IMR-90 (cell line): Measurements from ENCODE around the gene SPRED3. TPM values are rescaled to one million over a fixed set of nuclear protein-coding genes. Genes with fewer than 3 reads are reported as not detected.
A peak's percentile ranks its signal among the peaks of the same experiment; 100 is the strongest.

ENCODE experiments used
- ATAC-seq: fragments of 200-7000 bp; cut with Tn5 transposase; 2 replicates; pipeline ENCODE4 v1.9.1; 2020; ENCODE audit warnings: low read depth, mild to moderate bottlenecking, moderate library complexity
- BruUV-seq: library from RNA; stranded (reverse); fragments of 400-500 nt; replicated peaks from 2 replicates; lab custom pipeline; 2021; lab: Mats Ljungman, UMichigan
- CTCF ChIA-PET: fragments of 300-600 bp; formaldehyde crosslinking; extraction: SDS; loops from one replicate; lab custom pipeline; 2021; ENCODE audit warnings: antibody characterized with exemption; lab: Yijun Ruan, JAX
- POLR2A ChIA-PET: fragments of 300-600 bp; sonication (Branson Sonifier 250); formaldehyde crosslinking; loops from one replicate; lab custom pipeline; 2022; ENCODE audit warnings: antibody characterized with exemption; ENCODE audit not compliant: unreplicated experiment; lab: Charles Lee
- DNase-seq: peaks from one replicate; pipeline ENCODE4 v3.0.0; 2013
- H2AFZ ChIP-seq: replicated peaks from 2 replicates; pipeline ENCODE3; 2013; ENCODE audit warnings: low read length, mild to moderate bottlenecking; ENCODE audit not compliant: poor library complexity
- H2AK5ac ChIP-seq: 2 replicates; pipeline ENCODE4 v1.6.1; 2013; ENCODE audit warnings: low read depth, low read length, inconsistent platforms
- H2AK9ac ChIP-seq: replicated peaks from 2 replicates; pipeline ENCODE3; 2013; ENCODE audit warnings: mild to moderate bottlenecking, low read depth, low read length, moderate library complexity; ENCODE audit not compliant: poor library complexity
- H2BK120ac ChIP-seq: 2 replicates; pipeline ENCODE4 v1.6.1; 2013; ENCODE audit warnings: low read depth, low read length, inconsistent platforms
- H2BK15ac ChIP-seq: 3 replicates; pipeline ENCODE4 v1.6.1; 2013; ENCODE audit warnings: low read depth, low read length, inconsistent platforms
- H2BK20ac ChIP-seq: 2 replicates; pipeline ENCODE4 v1.6.1; 2013; ENCODE audit warnings: low read depth, mild to moderate bottlenecking, inconsistent platforms, low read length, moderate library complexity
- H2BK5ac ChIP-seq: 2 replicates; pipeline ENCODE4 v1.6.1; 2013; ENCODE audit warnings: mild to moderate bottlenecking, low read depth, low read length, inconsistent platforms; ENCODE audit not compliant: poor library complexity, severe bottlenecking
- H3K14ac ChIP-seq: replicated peaks from 2 replicates; pipeline ENCODE4 v1.6.1; 2013; ENCODE audit warnings: low read depth, low read length, inconsistent platforms
- H3K18ac ChIP-seq: 2 replicates; pipeline ENCODE4 v1.6.1; 2013; ENCODE audit warnings: low read depth, low read length, control low read depth
- H3K23ac ChIP-seq: 2 replicates; pipeline ENCODE4 v1.6.1; 2013; ENCODE audit warnings: low read depth, low read length, inconsistent platforms
- H3K27ac ChIP-seq: 2 replicates; pipeline ENCODE4 v1.5.1; 2013; ENCODE audit warnings: mild to moderate bottlenecking, control low read depth, low read length; ENCODE audit not compliant: insufficient read depth
- H3K27me3 ChIP-seq: 2 replicates; pipeline ENCODE4 v1.6.1; 2013; ENCODE audit warnings: low read length; ENCODE audit not compliant: control insufficient read depth, insufficient read depth
- H3K36me3 ChIP-seq: 2 replicates; pipeline ENCODE4 v1.6.1; 2013; ENCODE audit warnings: low read length, mixed read lengths; ENCODE audit not compliant: control insufficient read depth, insufficient read depth
- H3K4ac ChIP-seq: 2 replicates; pipeline ENCODE4 v1.6.1; 2013; ENCODE audit warnings: low read depth, low read length, inconsistent platforms
- H3K4me1 ChIP-seq: 2 replicates; pipeline ENCODE4 v1.6.1; 2013; ENCODE audit warnings: low read length, mixed read lengths; ENCODE audit not compliant: control insufficient read depth, insufficient read depth
- H3K4me2 ChIP-seq: 2 replicates; pipeline ENCODE4 v1.6.1; 2013; ENCODE audit warnings: low read depth, mild to moderate bottlenecking, control low read depth, low read length, moderate library complexity
- H3K4me3 ChIP-seq: 2 replicates; pipeline ENCODE4 v1.5.1; 2013; ENCODE audit warnings: low read depth, mild to moderate bottlenecking, control low read depth, low read length, moderate library complexity; ENCODE audit not compliant: insufficient read depth
- H3K56ac ChIP-seq: 2 replicates; pipeline ENCODE4 v1.6.1; 2013; ENCODE audit warnings: low read length, inconsistent platforms; ENCODE audit not compliant: insufficient read depth; ENCODE audit errors: extremely low read depth
- H3K79me1 ChIP-seq, 2 experiments: 2 replicates each; pipeline ENCODE4 v1.6.1; 2013; ENCODE audit warnings: low read length in 2 of 2, inconsistent platforms in 1 of 2, low read depth in 1 of 2
- H3K9ac ChIP-seq: 2 replicates; pipeline ENCODE4 v1.6.1; 2013; ENCODE audit warnings: low read depth, low read length, control low read depth
- H3K9me1 ChIP-seq: 2 replicates; pipeline ENCODE4 v1.6.1; 2013; ENCODE audit warnings: low read length, inconsistent platforms; ENCODE audit not compliant: insufficient read depth
- H3K9me3 ChIP-seq: 2 replicates; pipeline ENCODE4 v1.6.1; 2013; ENCODE audit warnings: low read length; ENCODE audit not compliant: control insufficient read depth, insufficient read depth
- H4K20me1 ChIP-seq: 2 replicates; pipeline ENCODE4 v1.6.1; 2013; ENCODE audit warnings: low read length, inconsistent platforms; ENCODE audit not compliant: insufficient read depth
- H4K5ac ChIP-seq: 2 replicates; pipeline ENCODE4 v1.6.1; 2013; ENCODE audit warnings: mild to moderate bottlenecking, low read depth, low read length, control low read depth
- H4K8ac ChIP-seq, 2 experiments: 2 replicates each; pipeline ENCODE4 v1.6.1; 2013; ENCODE audit warnings: low read depth in 2 of 2, low read length in 2 of 2, control low read depth in 1 of 2, inconsistent platforms in 1 of 2
- H4K91ac ChIP-seq: 2 replicates; pipeline ENCODE4 v1.6.1; 2013; ENCODE audit warnings: low read depth, low read length, inconsistent platforms; ENCODE audit not compliant: insufficient read depth
- POLR2A ChIP-seq: IDR thresholded peaks from 2 replicates; pipeline ENCODE4 v1.6.1; 2012; ENCODE audit warnings: mild to moderate bottlenecking, low read depth, low read length
- WGBS, 2 experiments: methylation state at CpG; one replicate each; pipeline versions ENCODE4 v1.1.5 to v1.1.7; 2013; ENCODE audit warnings: missing lambda C conversion rate in 2 of 2; ENCODE audit not compliant: insufficient read length in 1 of 2; ENCODE audit errors: extremely low coverage in 2 of 2; 5-methylcytosine and 5-hydroxymethylcytosine counted together
- dilution Hi-C: fragments of 300-500 bp; cut with HindIII; formaldehyde crosslinking; loops from one replicate; pipeline ENCODE4 v1.14.3; 2018; ENCODE audit warnings: low sequenced_read_pairs; ENCODE audit not compliant: unreplicated experiment
- in situ Hi-C: fragments of 300-500 bp; cut with MboI; formaldehyde crosslinking; loops from 3 replicates; pipeline ENCODE4 v1.14.3; 2019; ENCODE audit warnings: low sequenced_read_pairs, inconsistent platforms, mixed read lengths
- intact Hi-C: fragments of 100-400 bp; cut with micrococcal nuclease; formaldehyde crosslinking; loops from 2 replicates; pipeline ENCODE4 v1.10.0; 2022
- polyA plus RNA-seq, 3 experiments: library from polyadenylated mRNA; depleted of rRNA; stranded (reverse); fragments of >200 nt; gene quantifications; 2 replicates each; pipeline ENCODE4 v1.2.3, GENCODE V29; 2012; ENCODE audit warnings: low replicate concordance in 1 of 3
- total RNA-seq: library from RNA; depleted of rRNA; stranded (reverse); fragments of >200 nt; gene quantifications from 2 replicates; pipeline ENCODE4 v1.2.3, GENCODE V29; 2012
- TF ChIP-seq, protein P1 (sequence below): conservative IDR thresholded peaks from 2 replicates; pipeline ENCODE4 v1.5.1; 2012; ENCODE audit warnings: mild to moderate bottlenecking, low read depth, low read length, improper control_type of control experiment

The SPRED3 gene
- total and polyA plus RNA-seq, 2 of the 4 experiments (the other 2 are of a cell fraction): 0.90 to 7.9 TPM

GRCh38 chr19:38402623-38402966, 14.1 kb downstream of the SPRED3 start:
- BruUV-seq: no TSS peak
- Histone ChIP-seq H4K20me1 (no peaks in the 10 kb centered on the region), H3K18ac (no peak overlapping the region), H4K8ac (peak overlapping the region in 1 of 2 experiments; percentile 64; a peak in 2 of 4 replicates), H3K4me2 (peak overlapping the region; percentile 96), H3K4ac (no peak overlapping the region), H2AFZ (peak overlapping the region; percentile 93), H3K56ac (no peak overlapping the region), H4K91ac (no peak overlapping the region), H3K23ac (no peak overlapping the region), H2BK20ac (no peak overlapping the region), H3K27ac (no peak overlapping the region), H3K4me3 (peak overlapping the region; percentile 52), H2BK15ac (no peak overlapping the region), H4K5ac (no peak overlapping the region), H2BK120ac (no peak overlapping the region), H3K9ac (peak overlapping the region; percentile 18; the same call in 1 of the 2 replicates), H3K9me1 (0 out of 2 replicates have a peak, but pooled peaks cover 3% of the 10 kb centered on the region), H3K36me3 (peaks cover 11% of the 10 kb centered on the region; the same call in 1 of the 2 replicates), H3K4me1 (no peaks in the 10 kb centered on the region), H2AK5ac (no peak overlapping the region), H3K14ac (no peak overlapping the region; the same call in 1 of the 2 replicates), H3K9me3 (no peaks in the 10 kb centered on the region), H2AK9ac (no peak overlapping the region), H3K79me1 (peaks cover 6 to 12% of the 10 kb centered on the region in 2 experiments; a peak in 3 of 4 replicates), H3K27me3 (no peaks in the 10 kb centered on the region), H2BK5ac (no peak overlapping the region)
- WGBS, 2 experiments: 0% methylated on average over 5 of the region's 18 CpGs; no CpG with 5 or more reads in 1 of the 2 experiments
- in situ Hi-C loops: loop anchor here (25.0 kb wide), 1 partner anchor 535 kb away; the partner anchor contains the start of genes MRPS12 and SARS2
- dilution Hi-C loops: no loop called here
- 0 out of 2 replicates have a peak, but pooled peaks have one; percentile 37 for TF ChIP-seq POLR2A
- TF ChIP-seq, protein P1, sequence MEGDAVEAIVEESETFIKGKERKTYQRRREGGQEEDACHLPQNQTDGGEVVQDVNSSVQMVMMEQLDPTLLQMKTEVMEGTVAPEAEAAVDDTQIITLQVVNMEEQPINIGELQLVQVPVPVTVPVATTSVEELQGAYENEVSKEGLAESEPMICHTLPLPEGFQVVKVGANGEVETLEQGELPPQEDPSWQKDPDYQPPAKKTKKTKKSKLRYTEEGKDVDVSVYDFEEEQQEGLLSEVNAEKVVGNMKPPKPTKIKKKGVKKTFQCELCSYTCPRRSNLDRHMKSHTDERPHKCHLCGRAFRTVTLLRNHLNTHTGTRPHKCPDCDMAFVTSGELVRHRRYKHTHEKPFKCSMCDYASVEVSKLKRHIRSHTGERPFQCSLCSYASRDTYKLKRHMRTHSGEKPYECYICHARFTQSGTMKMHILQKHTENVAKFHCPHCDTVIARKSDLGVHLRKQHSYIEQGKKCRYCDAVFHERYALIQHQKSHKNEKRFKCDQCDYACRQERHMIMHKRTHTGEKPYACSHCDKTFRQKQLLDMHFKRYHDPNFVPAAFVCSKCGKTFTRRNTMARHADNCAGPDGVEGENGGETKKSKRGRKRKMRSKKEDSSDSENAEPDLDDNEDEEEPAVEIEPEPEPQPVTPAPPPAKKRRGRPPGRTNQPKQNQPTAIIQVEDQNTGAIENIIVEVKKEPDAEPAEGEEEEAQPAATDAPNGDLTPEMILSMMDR: no peak
- ChIA-PET POLR2A (interaction anchor here (0.6 to 0.7 kb wide), 3 partner anchors 13 to 707 kb away, joined by 3 to 6 read pairs (median 4); no protein-coding TSS in a partner anchor), CTCF (interaction anchor here (0.5 to 1.9 kb wide), 13 partner anchors 10 to 528 kb away, joined by 3 to 10 read pairs (median 3); partner anchors contain the start of genes GGN, MRPS12, PSMD8 and SARS2)
- intact Hi-C loops: loop anchor here (2.0 kb wide), 1 partner anchor 216 kb away; the partner anchor contains the start of gene EIF3K
- ATAC-seq (peak; percentile 3), DNase-seq (no peak)
